K562 (cell line): ENCODE data around the gene ZNF837. TPM values are rescaled to one million over a fixed set of nuclear protein-coding genes. Genes with fewer than 3 reads are reported as not detected.

Experiments used
- ATAC-seq: fragments of 200-7000 bp; cut with Tn5 transposase; 3 replicates; pipeline ENCODE4 v1.9.1; 2020; ENCODE audit warnings: moderate library complexity
- BruUV-seq: library from RNA; stranded (reverse); fragments of 400-500 nt; replicated peaks from 2 replicates; lab custom pipeline; 2021; lab: Mats Ljungman, UMichigan
- CTCF ChIA-PET: fragments of 300-600 bp; formaldehyde crosslinking; extraction: SDS; loops from one replicate; lab custom pipeline; 2021; ENCODE audit warnings: low intra/inter-chr PET ratio; lab: Yijun Ruan, JAX
- POLR2A ChIA-PET: fragments of 300-600, 350-650 bp; sonication (Branson Sonifier 250); formaldehyde crosslinking; extraction: SDS; loops from one replicate; lab custom pipeline; 2021; ENCODE audit warnings: antibody characterized with exemption, inconsistent platforms; lab: Yijun Ruan, JAX
- DNase-seq, 4 experiments: peaks; one replicate each; pipeline versions ENCODE4 v3.0.0 to v3.0.0-alpha.2; 2011 to 2018; ENCODE audit warnings: low spot score in 3 of 4, mixed read lengths in 3 of 4; ENCODE audit errors: extremely low read depth in 1 of 4
- FAIRE-seq: peaks from 2 replicates; lab custom pipeline; 2011; peaks lifted over from hg19 to GRCh38; lab: Jason Lieb, UNC
- H2AFZ ChIP-seq: 2 replicates; pipeline ENCODE4 v1.6.0; 2011; ENCODE audit warnings: low read depth, low read length, control low read depth, inconsistent platforms
- H3K27ac ChIP-seq: fragments of 200-600 bp; 3 replicates; pipeline ENCODE4 v1.8.0; 2011; ENCODE audit warnings: low read depth, mild to moderate bottlenecking, control low read depth, inconsistent platforms, low read length, moderate library complexity, mixed read lengths; ENCODE audit errors: extremely low read depth
- H3K27me3 ChIP-seq, 2 experiments: fragments of 300-600 bp in 1 of 2; 2 replicates in 1 of 2; 3 replicates in 1 of 2; pipeline versions ENCODE4 v1.6.0 to v1.8.0; 2011; ENCODE audit warnings: inconsistent platforms in 2 of 2, low read length in 2 of 2, mild to moderate bottlenecking in 1 of 2, mixed read lengths in 1 of 2, moderate library complexity in 1 of 2; ENCODE audit not compliant: control insufficient read depth in 2 of 2, insufficient read depth in 2 of 2
- H3K36me3 ChIP-seq: fragments of 300-600 bp; 3 replicates; pipeline ENCODE4 v1.8.0; 2011; ENCODE audit warnings: mild to moderate bottlenecking, low read length, inconsistent platforms; ENCODE audit not compliant: control insufficient read depth, insufficient read depth
- H3K4me1 ChIP-seq, 2 experiments: fragments of 200-600 bp in 1 of 2; replicated peaks in 1 of 2; 2 replicates in 1 of 2; 3 replicates in 1 of 2; pipeline versions ENCODE4 v1.5.1 to v1.8.0; 2011; ENCODE audit warnings: inconsistent platforms in 2 of 2, low read length in 2 of 2, mild to moderate bottlenecking in 1 of 2, mixed read lengths in 1 of 2, moderate library complexity in 1 of 2; ENCODE audit not compliant: control insufficient read depth in 2 of 2, insufficient read depth in 2 of 2
- H3K4me2 ChIP-seq: 2 replicates; pipeline ENCODE4 v1.6.1; 2011; ENCODE audit warnings: low read length, control low read depth, inconsistent platforms, mixed read lengths; ENCODE audit not compliant: insufficient read depth
- H3K4me3 ChIP-seq: fragments of 200-600 bp; sonication (generic), shearing (Covaris generic); 2 replicates; pipeline ENCODE4 v1.5.1; 2016; ENCODE audit warnings: control low read depth, inconsistent platforms
- H3K79me2 ChIP-seq: fragments of 200-600 bp; 3 replicates; pipeline ENCODE4 v1.8.0; 2011; ENCODE audit warnings: low read length, inconsistent platforms; ENCODE audit not compliant: control insufficient read depth, insufficient read depth
- H3K9ac ChIP-seq, 2 experiments: 2 replicates each; pipeline versions ENCODE4 v1.6.0 to v1.6.1; 2011; ENCODE audit warnings: low read depth in 2 of 2, low read length in 2 of 2, control low read depth in 1 of 2, inconsistent platforms in 1 of 2, mild to moderate bottlenecking in 1 of 2, mixed read lengths in 1 of 2; ENCODE audit not compliant: insufficient read depth in 1 of 2
- H3K9me1 ChIP-seq: one replicate; pipeline ENCODE4 v1.6.0; 2011; ENCODE audit warnings: inconsistent platforms, mild to moderate bottlenecking, low read length, moderate library complexity; ENCODE audit not compliant: control insufficient read depth, insufficient read depth
- H3K9me3 ChIP-seq: replicated peaks from 2 replicates; pipeline ENCODE4 v1.5.1; 2011; ENCODE audit warnings: low read depth, low read length, inconsistent platforms; ENCODE audit not compliant: control insufficient read depth, insufficient read depth
- H4K20me1 ChIP-seq: replicated peaks from 2 replicates; pipeline ENCODE4 v1.6.1; 2011; ENCODE audit warnings: low read length, inconsistent platforms, mixed read lengths; ENCODE audit not compliant: control insufficient read depth, insufficient read depth
- FIP1L1 ChIP-seq: fragments of 200-400 bp; formaldehyde crosslinking; IDR thresholded peaks from 2 replicates; pipeline ENCODE4 v1.6.1; 2018; ENCODE audit warnings: mild to moderate bottlenecking, low read depth, low read length; ENCODE audit not compliant: poor library complexity, severe bottlenecking
- HDAC6 ChIP-seq: IDR thresholded peaks from 2 replicates; pipeline ENCODE4 v1.6.1; 2012; ENCODE audit warnings: low read depth, mild to moderate bottlenecking, control low read depth, inconsistent platforms, low read length, moderate library complexity
- HDGF ChIP-seq: fragments of 450-650 bp; IDR thresholded peaks from 2 replicates; pipeline ENCODE4 v1.6.1; 2016
- KAT7 ChIP-seq: sonication (generic); formaldehyde crosslinking; IDR thresholded peaks from 2 replicates; pipeline ENCODE4 v1.8.0; 2022; ENCODE audit warnings: missing genetic modification reagents, mild to moderate bottlenecking, borderline replicate concordance
- NR2F6 ChIP-seq: fragments of 450-650 bp; formaldehyde crosslinking; IDR thresholded peaks from 2 replicates; pipeline ENCODE4 v1.4.0; 2020; ENCODE audit warnings: mild to moderate bottlenecking
- NR4A1 ChIP-seq, 2 experiments: fragments of 250-450 bp in 1 of 2; fragments of 450-650 bp in 1 of 2; sonication (Bioruptor Pico) in 1 of 2; IDR thresholded peaks; 2 replicates each; pipeline versions ENCODE4 v1.4.0 to v1.6.1; 2016 to 2020; ENCODE audit warnings: mild to moderate bottlenecking in 2 of 2, missing compliant biosample characterization in 1 of 2, missing genetic modification characterization in 1 of 2, moderate library complexity in 1 of 2
- RBM25 ChIP-seq: fragments of 200-400 bp; formaldehyde crosslinking; IDR thresholded peaks from 2 replicates; pipeline ENCODE4 v1.6.1; 2018; ENCODE audit warnings: low read length, low read depth, moderate library complexity; ENCODE audit not compliant: severe bottlenecking
- RCOR1 ChIP-seq, 2 experiments: IDR thresholded peaks; 2 replicates each; pipeline ENCODE4 v1.6.1; 2012; ENCODE audit warnings: low read depth in 2 of 2, low read length in 2 of 2, borderline replicate concordance in 1 of 2, improper control_type of control experiment in 1 of 2
- RHOXF2B ChIP-seq: fragments of 250-450 bp; sonication (Bioruptor Pico); conservative IDR thresholded peaks from 2 replicates; pipeline ENCODE4 v1.5.1; 2021
- SNIP1 ChIP-seq: fragments of 450-650 bp; IDR thresholded peaks from 2 replicates; pipeline ENCODE4 v1.7.1; 2017; ENCODE audit warnings: low read depth, mild to moderate bottlenecking
- TSC22D4 ChIP-seq: fragments of 450-650 bp; IDR thresholded peaks from 2 replicates; pipeline ENCODE4 v1.6.1; 2016; ENCODE audit warnings: missing genetic modification characterization, missing biosample characterization, control low read depth
- WGBS: fragments of 100-300 bp; shearing (Covaris generic); methylation state at CpG from one replicate; pipeline ENCODE4 v1.1.6; 2016; ENCODE audit warnings: low coverage, mixed read lengths; ENCODE audit not compliant: insufficient coverage; ENCODE audit errors: missing lambda C conversion rate; 5-methylcytosine and 5-hydroxymethylcytosine counted together
- in situ Hi-C: fragments of 300-500 bp; cut with MboI; formaldehyde crosslinking; loops from 4 replicates; pipeline ENCODE4 v1.15.0; 2018; ENCODE audit warnings: inconsistent platforms, mixed read lengths
- intact Hi-C: fragments of 100-400 bp; cut with micrococcal nuclease; formaldehyde crosslinking; loops from 2 replicates; pipeline ENCODE4 v1.14.2; 2022
- polyA plus RNA-seq, 8 experiments: library from polyadenylated mRNA; depleted of rRNA in 4 of 8; stranded (reverse) in 5 of 8; unstranded in 3 of 8; fragments of >200 nt; fragmentation: Nextera tagmentation in 2 of 8; fragmentation: Illumina TruSeq in 1 of 8; extraction: Ambion mirVana in 2 of 8; extraction: Trizol in 1 of 8; gene quantifications; 2 replicates each; pipeline versions ENCODE4 v1.2.1 to v1.2.3, GENCODE V29; 2011 to 2014; ENCODE audit warnings: inconsistent platforms in 1 of 8, missing spikeins in 1 of 8
- total RNA-seq, 7 experiments: library from RNA; depleted of rRNA in 6 of 7; stranded (reverse); fragments of >200 nt in 6 of 7; fragmentation: Illumina TruSeq in 2 of 7; extraction: Trizol in 2 of 7; gene quantifications; 2 replicates each; pipeline versions ENCODE4 v1.2.1 to v1.2.3, GENCODE V29; 2011 to 2021; ENCODE audit warnings: low replicate concordance in 1 of 7
- TF ChIP-seq, protein P1 (sequence below): fragments of 450-650 bp; IDR thresholded peaks from 2 replicates; pipeline ENCODE4 v1.6.1; 2016; ENCODE audit warnings: low read depth

The ZNF837 gene
- total and polyA plus RNA-seq, 9 of the 15 experiments (the other 6 are each of a cell fraction or from before 2014, with no cell fraction given), result 0.11 to 2.1 (median 0.57) TPM; not detected in 4

GRCh38 chr19:58326501-58326913 lies 54.3 kb downstream of the ZNF837 start:
- Histone ChIP-seq H3K4me2 (peak overlapping the region; percentile 100), H3K9ac (peak overlapping the region; percentile 92 to 96), H3K9me3 (no peaks in the 10 kb centered on the region), H2AFZ (peak overlapping the region; percentile 99), H3K79me2 (peaks cover 49% of the 10 kb centered on the region), H3K27me3 (no peaks in the 10 kb centered on the region), H3K36me3 (no peaks in the 10 kb centered on the region; the same call in 2 of the 3 replicates), H4K20me1 (peaks cover 4% of the 10 kb centered on the region; the same call in 1 of the 2 replicates), H3K4me1 (peaks cover 20 to 25% of the 10 kb centered on the region in 2 experiments; a peak in 4 of 5 replicates), H3K27ac (peak overlapping the region; percentile 94; the same call in 2 of the 3 replicates), H3K4me3 (peak overlapping the region; percentile 98), H3K9me1 (peaks cover 2% of the 10 kb centered on the region)
- ChIA-PET CTCF (no interaction called here), POLR2A (interaction anchor here (0.6 to 2.2 kb wide), 9 partner anchors 9 to 233 kb away, joined by 3 to 15 read pairs (median 7); partner anchors contain the start of genes RPS5 and ZBTB45)
- ATAC-seq, result peak; percentile 46; the same call in 1 of the 3 replicates
- BruUV-seq, result no TSS peak
- DNase-seq, result no peak
- FAIRE-seq, result no peak
- intact Hi-C loops (loop anchor here (1.0 to 5.0 kb wide), 6 partner anchors 21 to 193 kb away; partner anchors contain the start of genes ERVK3-1, ZBTB45, ZNF274 and ZNF446), in situ Hi-C loops (no loop called here)
- WGBS, result 3% methylated on average over 9 of the region's 9 CpGs
- no peak for TF ChIP-seq NR2F6 (CRISPR knock-in tag)
- peak; percentile 92; the same call in 1 of the 2 replicates for TF ChIP-seq HDGF
- no peak for TF ChIP-seq RHOXF2B (CRISPR knock-in tag)
- no peak for TF ChIP-seq TSC22D4 (tag)
- no peak for TF ChIP-seq SNIP1
- TF ChIP-seq NR4A1 (CRISPR knock-in tag; IDR thresholded peaks at IDR 0.05), result no peak
- TF ChIP-seq NR4A1 (tag; IDR thresholded peaks at IDR 0.05), result no peak
- TF ChIP-seq RBM25, result no peak
- TF ChIP-seq, protein P1, sequence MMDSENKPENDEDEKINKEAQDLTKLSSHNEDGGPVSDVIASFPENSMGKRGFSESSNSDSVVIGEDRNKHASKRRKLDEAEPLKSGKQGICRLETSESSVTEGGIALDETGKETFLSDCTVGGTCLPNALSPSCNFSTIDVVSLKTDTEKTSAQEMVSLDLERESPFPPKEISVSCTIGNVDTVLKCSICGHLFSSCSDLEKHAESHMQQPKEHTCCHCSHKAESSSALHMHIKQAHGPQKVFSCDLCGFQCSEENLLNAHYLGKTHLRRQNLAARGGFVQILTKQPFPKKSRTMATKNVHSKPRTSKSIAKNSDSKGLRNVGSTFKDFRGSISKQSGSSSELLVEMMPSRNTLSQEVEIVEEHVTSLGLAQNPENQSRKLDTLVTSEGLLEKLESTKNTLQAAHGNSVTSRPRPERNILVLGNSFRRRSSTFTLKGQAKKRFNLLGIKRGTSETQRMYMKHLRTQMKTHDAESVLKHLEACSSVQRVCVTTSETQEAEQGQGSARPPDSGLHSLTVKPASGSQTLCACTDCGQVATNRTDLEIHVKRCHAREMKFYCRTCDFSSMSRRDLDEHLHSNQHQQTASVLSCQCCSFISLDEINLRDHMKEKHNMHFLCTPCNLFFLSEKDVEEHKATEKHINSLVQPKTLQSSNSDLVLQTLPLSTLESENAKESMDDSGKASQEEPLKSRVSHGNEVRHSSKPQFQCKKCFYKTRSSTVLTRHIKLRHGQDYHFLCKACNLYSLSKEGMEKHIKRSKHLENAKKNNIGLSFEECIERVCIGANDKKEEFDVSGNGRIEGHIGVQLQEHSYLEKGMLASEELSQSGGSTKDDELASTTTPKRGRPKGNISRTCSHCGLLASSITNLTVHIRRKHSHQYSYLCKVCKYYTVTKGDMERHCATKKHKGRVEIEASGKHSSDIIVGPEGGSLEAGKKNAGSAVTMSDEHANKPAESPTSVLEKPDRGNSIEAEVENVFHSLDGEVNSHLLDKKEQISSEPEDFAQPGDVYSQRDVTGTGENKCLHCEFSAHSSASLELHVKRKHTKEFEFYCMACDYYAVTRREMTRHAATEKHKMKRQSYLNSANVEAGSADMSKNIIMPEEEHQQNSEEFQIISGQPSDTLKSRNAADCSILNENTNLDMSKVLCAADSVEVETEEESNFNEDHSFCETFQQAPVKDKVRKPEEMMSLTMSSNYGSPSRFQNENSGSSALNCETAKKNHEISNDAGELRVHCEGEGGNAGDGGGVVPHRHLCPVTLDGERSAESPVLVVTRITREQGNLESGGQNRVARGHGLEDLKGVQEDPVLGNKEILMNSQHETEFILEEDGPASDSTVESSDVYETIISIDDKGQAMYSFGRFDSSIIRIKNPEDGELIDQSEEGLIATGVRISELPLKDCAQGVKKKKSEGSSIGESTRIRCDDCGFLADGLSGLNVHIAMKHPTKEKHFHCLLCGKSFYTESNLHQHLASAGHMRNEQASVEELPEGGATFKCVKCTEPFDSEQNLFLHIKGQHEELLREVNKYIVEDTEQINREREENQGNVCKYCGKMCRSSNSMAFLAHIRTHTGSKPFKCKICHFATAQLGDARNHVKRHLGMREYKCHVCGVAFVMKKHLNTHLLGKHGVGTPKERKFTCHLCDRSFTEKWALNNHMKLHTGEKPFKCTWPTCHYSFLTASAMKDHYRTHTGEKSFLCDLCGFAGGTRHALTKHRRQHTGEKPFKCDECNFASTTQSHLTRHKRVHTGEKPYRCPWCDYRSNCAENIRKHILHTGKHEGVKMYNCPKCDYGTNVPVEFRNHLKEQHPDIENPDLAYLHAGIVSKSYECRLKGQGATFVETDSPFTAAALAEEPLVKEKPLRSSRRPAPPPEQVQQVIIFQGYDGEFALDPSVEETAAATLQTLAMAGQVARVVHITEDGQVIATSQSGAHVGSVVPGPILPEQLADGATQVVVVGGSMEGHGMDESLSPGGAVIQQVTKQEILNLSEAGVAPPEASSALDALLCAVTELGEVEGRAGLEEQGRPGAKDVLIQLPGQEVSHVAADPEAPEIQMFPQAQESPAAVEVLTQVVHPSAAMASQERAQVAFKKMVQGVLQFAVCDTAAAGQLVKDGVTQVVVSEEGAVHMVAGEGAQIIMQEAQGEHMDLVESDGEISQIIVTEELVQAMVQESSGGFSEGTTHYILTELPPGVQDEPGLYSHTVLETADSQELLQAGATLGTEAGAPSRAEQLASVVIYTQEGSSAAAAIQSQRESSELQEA, result no peak
- no peak for TF ChIP-seq FIP1L1
- TF ChIP-seq RCOR1 (IDR thresholded peaks at IDR 0.05; ENCODE audit: borderline replicate concordance in 1 of 2, low read depth in 2 of 2, low read length in 2 of 2), result 0 out of 4 replicates have a peak, but pooled peaks of 1 of the 2 experiments have one; percentile 11
- TF ChIP-seq KAT7, result peak; percentile 73; the same call in 1 of the 2 replicates
- no peak for TF ChIP-seq HDAC6
